ENCODE results near the gene GNPNAT1. TPM values are rescaled to one million over a fixed set of nuclear protein-coding genes. Genes with fewer than 3 reads are reported as not detected.

Gene GNPNAT1
- total and polyA plus RNA-seq, 9 of the 15 experiments (the other 6 are each of a cell fraction or from before 2014, with no cell fraction given), result 15.8 to 27.7 (median 25.3) TPM

- Histone ChIP-seq H3K79me2 (ENCODE audit: control insufficient read depth, insufficient read depth, low read length) (peaks cover 58% of the 10 kb centered on the region), H4K20me1 (replicated peaks; ENCODE audit: control insufficient read depth, insufficient read depth, low read length) (no peaks in the 10 kb centered on the region), H3K4me2 (ENCODE audit: insufficient read depth, low read length) (no peak overlapping the region), H3K9me1 (ENCODE audit: control insufficient read depth, insufficient read depth, low read length) (no peaks in the 10 kb centered on the region), H3K27ac (ENCODE audit: extremely low read depth, low read depth, low read length) (no peak overlapping the region), H3K27me3 (ENCODE audit: control insufficient read depth in 2 of 2, insufficient read depth in 2 of 2, low read length in 2 of 2) (no peaks in the 10 kb centered on the region), H3K9ac (ENCODE audit: insufficient read depth in 1 of 2, low read depth in 2 of 2, low read length in 2 of 2) (no peak overlapping the region), H3K4me1 (replicated peaks in 1 of 2; ENCODE audit: control insufficient read depth in 2 of 2, insufficient read depth in 2 of 2, low read length in 2 of 2) (peaks cover 0 to 8% of the 10 kb centered on the region in 2 experiments; a peak in 4 of 5 replicates), H3K4me3 (no peak overlapping the region), H3K36me3 (ENCODE audit: control insufficient read depth, insufficient read depth, low read length) (peaks cover 21% of the 10 kb centered on the region; the same call in 1 of the 3 replicates), H3K9me3 (replicated peaks; ENCODE audit: control insufficient read depth, insufficient read depth, low read depth, low read length) (no peaks in the 10 kb centered on the region), H2AFZ (ENCODE audit: low read depth, low read length) (no peak overlapping the region)
- intact Hi-C loops (cut with micrococcal nuclease) (no loop called here), in situ Hi-C loops (cut with MboI) (no loop called here)
- no TSS peak for BruUV-seq (replicated peaks)
- no peak for ATAC-seq
- no peak for FAIRE-seq
- ChIA-PET POLR2A (no interaction called here), CTCF (ENCODE audit: low intra/inter-chr PET ratio) (no interaction called here)
- TF ChIP-seq PML (IDR thresholded peaks at IDR 0.05; ENCODE audit: low read length), result no peak
- no peak for TF ChIP-seq SIN3B (IDR thresholded peaks at IDR 0.05; ENCODE audit: low read depth)
- TF ChIP-seq ARNT (IDR thresholded peaks at IDR 0.05), result no peak
- no peak for TF ChIP-seq PRPF4 (IDR thresholded peaks at IDR 0.05; ENCODE audit: insufficient read depth, low read depth, low read length, poor library complexity, severe bottlenecking)
- TF ChIP-seq NR1H2 (CRISPR knock-in tag; IDR thresholded peaks at IDR 0.05), result no peak
- no peak for TF ChIP-seq ZNF584 (CRISPR knock-in tag; IDR thresholded peaks at IDR 0.05; ENCODE audit: low read depth)
- TF ChIP-seq SUPT5H (IDR thresholded peaks at IDR 0.05), result no peak
- TF ChIP-seq MCM2 (IDR thresholded peaks at IDR 0.05; ENCODE audit: low read depth), result no peak
- no peak for TF ChIP-seq ZFX (CRISPR knock-in tag; IDR thresholded peaks at IDR 0.05)
- no peak for TF ChIP-seq TEAD2 (tag; IDR thresholded peaks at IDR 0.05)
- TF ChIP-seq NR2C2 (CRISPR knock-in tag; IDR thresholded peaks at IDR 0.05), result no peak
- no peak for TF ChIP-seq NR2C2 (tag; IDR thresholded peaks at IDR 0.05)
- DNase-seq (ENCODE audit: extremely low read depth in 1 of 4, low spot score in 3 of 4), result no peak
These were observed 49.5 kb downstream of the GNPNAT1 start for GRCh38 chr14:52741865-52742264.
